GM19324 (cell line): Measurements from ENCODE around the gene SGO2.
A peak's percentile ranks its signal among the peaks of the same experiment; 100 is the strongest.
"Not testable (repeated sequence)": the region's sequence is repeated elsewhere in the genome, so short reads cannot be mapped to it uniquely, and the experiment has no call there.

Source experiments
- ATAC-seq: cut with Tn5 transposase; IDR thresholded peaks from one replicate; pipeline ENCODE4 v1.9.1; 2021; ENCODE audit warnings: mild to moderate bottlenecking, moderate library complexity; ENCODE audit not compliant: unreplicated experiment, low FRiP score

SGO2 gene

GRCh38 chr2:200509612-200510433 is 16.2 kb upstream of the SGO2 start, which contains the start of gene KCTD18:
KCTD18 (minus strand) TSS chr2:200510068; CDS start chr2:200507016, 3,052 bp downstream.
- ATAC-seq, result peak; percentile 99

- no peak for ATAC-seq
Observed at GRCh38 chr2:200515155-200515554, 10.9 kb upstream of the SGO2 start.

GRCh38 chr2:200523158-200523557 is 2.8 kb upstream of the SGO2 start:
- ATAC-seq, result no peak

- no peak for ATAC-seq
Observed at GRCh38 chr2:200523604-200524003, 2.4 kb upstream of the SGO2 start.

- ATAC-seq, result no peak
Observed at GRCh38 chr2:200525066-200525465, 941 bp upstream of the SGO2 start.

- no peak for ATAC-seq
Observed at GRCh38 chr2:200525551-200525881, 491 bp upstream of the SGO2 start.

- ATAC-seq, result no peak
Observed at GRCh38 chr2:200528228-200528627, 2.2 kb downstream of the SGO2 start.

- no peak for ATAC-seq
Observed at GRCh38 chr2:200533754-200534153, 7.7 kb downstream of the SGO2 start.

- ATAC-seq, result no peak
Observed at GRCh38 chr2:200534572-200534971, 8.6 kb downstream of the SGO2 start.

- ATAC-seq, result no peak
Observed at GRCh38 chr2:200538139-200538538, 12.1 kb downstream of the SGO2 start.

GRCh38 chr2:200540793-200541192 is 14.8 kb downstream of the SGO2 start:
- ATAC-seq, result no peak

GRCh38 chr2:200566596-200566995 is 40.6 kb downstream of the SGO2 start:
- ATAC-seq, result not testable (repeated sequence)

GRCh38 chr2:200567932-200568331 is 41.9 kb downstream of the SGO2 start:
- ATAC-seq, result no peak

GRCh38 chr2:200575957-200576356 is 50.0 kb downstream of the SGO2 start:
- no peak for ATAC-seq

GRCh38 chr2:200577027-200577426 is 51.0 kb downstream of the SGO2 start:
- ATAC-seq, result no peak

GRCh38 chr2:200578778-200579177 is 52.8 kb downstream of the SGO2 start:
- ATAC-seq, result no peak

GRCh38 chr2:200584639-200585038 is 58.6 kb downstream of the SGO2 start:
- no peak for ATAC-seq

GRCh38 chr2:200585340-200585729 is 59.3 kb downstream of the SGO2 start:
- ATAC-seq, result no peak

GRCh38 chr2:200585730-200586643 is 60.0 kb downstream of the SGO2 start, which contains the start of gene AOX1:
AOX1 (plus strand) TSS chr2:200586014; CDS start chr2:200586109, 95 bp downstream.
- ATAC-seq, result no peak

GRCh38 chr2:200586644-200586975 is 60.6 kb downstream of the SGO2 start:
- ATAC-seq, result no peak

GRCh38 chr2:200587007-200587616 is 61.1 kb downstream of the SGO2 start:
- ATAC-seq, result no peak
